RWPE1 (cell line): ENCODE measurements around the gene CCDC142.

Source experiments
- CTCF ChIA-PET: fragments of 350-600 bp; sonication (Branson Sonifier 250); formaldehyde crosslinking; extraction: SDS; loops from one replicate; lab custom pipeline; 2021; lab: Yijun Ruan, JAX
- POLR2A ChIA-PET: fragments of 400-600 bp; formaldehyde crosslinking; extraction: SDS; loops from one replicate; lab custom pipeline; 2020; ENCODE audit warnings: antibody characterized with exemption; ENCODE audit not compliant: low non-redundant PET; lab: Yijun Ruan, JAX
- DNase-seq: peaks from one replicate; pipeline ENCODE4 v3.0.0; 2012; ENCODE audit warnings: low spot score
- H3K27ac ChIP-seq: fragments of 450-650 bp; 2 replicates; pipeline ENCODE4 v1.5.1; 2017
- CTCF ChIP-seq: fragments of 450-650 bp; conservative IDR thresholded peaks from 2 replicates; pipeline ENCODE4 v1.5.1; 2017; ENCODE audit warnings: low read depth, mild to moderate bottlenecking

The CCDC142 gene

GRCh38 chr2:74510272-74510671 lies 27.5 kb upstream of the CCDC142 start:
- CTCF ChIA-PET: no interaction called here

GRCh38 chr2:74507926-74508520 lies 25.2 kb upstream of the CCDC142 start:
- peak overlapping the region; percentile 96 for H3K27ac ChIP-seq
- ChIA-PET POLR2A (no interaction called here), CTCF (interaction anchor here (0.7 to 1.7 kb wide), 6 partner anchors 11 to 42 kb away, joined by 3 to 7 read pairs (median 4); partner anchors contain the start of genes CCDC142 and TTC31)
- TF ChIP-seq CTCF: no peak
- DNase-seq: no peak

More at GRCh38 chr2:74510272-74510671, 27.5 kb upstream of the CCDC142 start:
- POLR2A ChIA-PET: interaction anchor here (1.1 kb wide), 1 partner anchor 20 kb away, joined by 12 read pairs; no protein-coding TSS in a partner anchor
- H3K27ac ChIP-seq: no peak overlapping the region
- no peak for DNase-seq
- TF ChIP-seq CTCF: no peak

GRCh38 chr2:74507145-74507925 lies 24.5 kb upstream of the CCDC142 start, which contains the start of gene PCGF1:
PCGF1 (minus strand) TSS chr2:74507695; CDS start chr2:74507668, 27 bp downstream.
- CTCF ChIA-PET: interaction anchor here (0.6 to 1.7 kb wide), 10 partner anchors 11 to 248 kb away, joined by 3 to 7 read pairs (median 4); partner anchors contain the start of genes CCDC142, DQX1, MRPL53 and TTC31

GRCh38 chr2:74505448-74506246 lies 22.8 kb upstream of the CCDC142 start:
- no peak for DNase-seq
- POLR2A ChIA-PET: no interaction called here
- peak overlapping the region; percentile 96 for H3K27ac ChIP-seq
- CTCF ChIA-PET: interaction anchor here (1.3 kb wide), 1 partner anchor 20 kb away, joined by 5 read pairs; the partner anchor contains the start of gene DQX1
- TF ChIP-seq CTCF: no peak

More at GRCh38 chr2:74507145-74507925, 24.5 kb upstream of the CCDC142 start, which contains the start of gene PCGF1:
- POLR2A ChIA-PET: interaction anchor here (1.0 kb wide), 1 partner anchor 9 kb away, joined by 3 read pairs; no protein-coding TSS in a partner anchor
- DNase-seq: peak; percentile 96
- TF ChIP-seq CTCF: peak; percentile 55; the same call in 1 of the 2 replicates
- peak within 1 kb of the TSS; percentile 96 for H3K27ac ChIP-seq

GRCh38 chr2:74504591-74504990 lies 21.8 kb upstream of the CCDC142 start:
- CTCF ChIA-PET: interaction anchor here (1.9 kb wide), 1 partner anchor 22 kb away, joined by 7 read pairs; the partner anchor contains the start of genes CCDC142 and TTC31
- no peak for DNase-seq
- TF ChIP-seq CTCF: no peak
- peak overlapping the region; percentile 96 for H3K27ac ChIP-seq
- POLR2A ChIA-PET: interaction anchor here (0.6 kb wide), 1 partner anchor 33 kb away, joined by 6 read pairs; no protein-coding TSS in a partner anchor
